DND-41 (cell line): Measurements from ENCODE around the gene TTC28.

Experiments used
- EZH2 ChIP-seq: IDR thresholded peaks from 3 replicates; pipeline ENCODE4 v1.6.1; 2012; ENCODE audit warnings: borderline replicate concordance, low read depth, mild to moderate bottlenecking, moderate library complexity, low read length, inconsistent platforms; ENCODE audit not compliant: severe bottlenecking
- TF ChIP-seq, protein P1 (sequence below): IDR thresholded peaks from 2 replicates; pipeline ENCODE4 v1.5.1; 2012; ENCODE audit warnings: borderline replicate concordance, low read length, moderate library complexity, mild to moderate bottlenecking; ENCODE audit not compliant: poor library complexity, severe bottlenecking; ENCODE audit errors: extremely low read depth

DNA sequence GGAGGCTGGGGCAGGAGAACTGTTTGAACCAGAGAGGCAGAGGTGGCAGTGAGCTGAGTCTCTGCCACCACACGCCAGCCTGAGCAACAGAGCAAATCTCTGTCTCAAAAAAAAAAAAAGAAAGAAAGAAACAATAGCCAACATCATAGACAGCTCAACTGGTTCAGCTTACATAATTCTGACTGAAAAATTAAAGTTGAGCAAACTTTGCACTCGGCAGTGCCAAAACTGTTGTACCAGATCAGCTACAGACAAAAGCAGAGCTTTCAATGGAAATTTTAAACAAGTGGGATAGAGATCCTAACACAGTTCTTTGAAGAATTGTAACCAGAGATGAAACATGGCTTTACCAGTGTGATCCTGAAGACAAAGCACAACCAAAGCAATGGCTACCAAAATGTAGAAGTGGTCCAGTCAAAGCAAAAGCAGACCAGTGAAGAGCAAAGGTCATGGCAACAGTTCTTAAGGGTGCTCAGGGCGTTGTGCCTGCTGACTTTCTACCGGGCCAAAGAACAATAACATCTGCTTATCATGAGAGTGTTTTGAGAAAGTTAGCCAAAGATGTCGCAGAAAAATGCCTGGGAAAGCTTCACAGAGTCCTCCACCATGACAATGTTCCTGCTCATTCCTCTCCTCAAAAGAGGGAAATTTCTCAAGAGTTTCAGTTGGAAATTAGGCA, 59.3 kb downstream of the TTC28 start:
- TF ChIP-seq, protein P1, sequence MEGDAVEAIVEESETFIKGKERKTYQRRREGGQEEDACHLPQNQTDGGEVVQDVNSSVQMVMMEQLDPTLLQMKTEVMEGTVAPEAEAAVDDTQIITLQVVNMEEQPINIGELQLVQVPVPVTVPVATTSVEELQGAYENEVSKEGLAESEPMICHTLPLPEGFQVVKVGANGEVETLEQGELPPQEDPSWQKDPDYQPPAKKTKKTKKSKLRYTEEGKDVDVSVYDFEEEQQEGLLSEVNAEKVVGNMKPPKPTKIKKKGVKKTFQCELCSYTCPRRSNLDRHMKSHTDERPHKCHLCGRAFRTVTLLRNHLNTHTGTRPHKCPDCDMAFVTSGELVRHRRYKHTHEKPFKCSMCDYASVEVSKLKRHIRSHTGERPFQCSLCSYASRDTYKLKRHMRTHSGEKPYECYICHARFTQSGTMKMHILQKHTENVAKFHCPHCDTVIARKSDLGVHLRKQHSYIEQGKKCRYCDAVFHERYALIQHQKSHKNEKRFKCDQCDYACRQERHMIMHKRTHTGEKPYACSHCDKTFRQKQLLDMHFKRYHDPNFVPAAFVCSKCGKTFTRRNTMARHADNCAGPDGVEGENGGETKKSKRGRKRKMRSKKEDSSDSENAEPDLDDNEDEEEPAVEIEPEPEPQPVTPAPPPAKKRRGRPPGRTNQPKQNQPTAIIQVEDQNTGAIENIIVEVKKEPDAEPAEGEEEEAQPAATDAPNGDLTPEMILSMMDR = no peak
- no peak for TF ChIP-seq EZH2
